ENCODE measurements around the gene ATG5.

ATG5 gene

DNA sequence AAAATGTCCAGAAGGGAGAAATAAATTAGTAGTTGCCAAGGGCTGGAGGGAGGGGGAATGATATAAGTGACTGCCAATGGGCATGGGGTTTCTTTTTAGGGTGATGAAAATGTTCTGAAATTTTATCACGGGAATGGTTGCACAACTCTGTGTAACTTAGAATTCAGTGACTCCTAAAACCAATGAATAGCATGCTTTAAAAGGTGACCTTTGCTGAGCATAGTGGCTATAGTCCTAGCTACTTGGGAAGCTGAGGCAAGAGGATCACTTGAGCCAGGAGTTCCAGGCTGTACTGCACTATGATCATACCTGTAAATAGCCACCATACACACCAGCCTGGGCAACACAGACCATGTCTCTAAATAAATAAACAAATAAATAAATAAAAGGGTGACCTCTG, 109.0 kb downstream of the ATG5 start:
- DNase-seq = no peak

DNA sequence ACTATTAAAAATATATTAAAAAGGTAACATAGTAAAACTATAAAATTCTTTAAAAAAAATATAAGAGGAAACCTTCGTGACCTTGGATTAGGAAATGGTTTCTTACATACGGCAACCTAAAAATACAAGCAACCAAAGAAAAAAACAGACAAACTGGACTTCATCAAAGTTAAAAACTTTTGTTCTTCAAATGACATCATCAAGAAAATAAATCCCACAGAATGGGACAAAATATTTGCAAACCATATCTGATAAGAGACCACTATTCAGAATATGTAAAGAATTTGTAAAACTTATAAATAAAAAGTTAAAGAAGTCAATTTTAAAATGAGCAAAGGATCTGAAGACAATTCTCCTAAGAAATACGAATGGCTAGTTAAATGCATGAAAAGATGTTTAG, 110.0 kb downstream of the ATG5 start:
- DNase-seq = no peak

DNA sequence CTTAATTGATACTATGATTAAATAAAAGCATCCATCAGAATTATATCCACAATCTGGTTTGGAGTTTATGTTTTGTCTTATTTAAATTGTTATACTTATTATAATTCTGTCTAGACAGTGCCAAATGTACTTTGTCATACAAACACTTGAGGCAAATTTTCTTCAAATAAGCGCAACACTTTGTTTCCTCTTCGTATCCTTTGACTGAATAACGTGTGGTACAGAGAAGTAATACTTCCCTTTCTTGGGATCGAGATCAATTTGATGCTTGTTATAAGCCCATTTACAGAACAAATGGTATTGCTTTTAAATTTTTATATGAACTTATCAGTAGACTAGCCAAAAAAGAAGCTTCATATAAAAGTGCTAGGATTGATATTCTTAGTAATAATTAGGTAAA, 111.0 kb downstream of the ATG5 start:
- no peak for DNase-seq

DNA sequence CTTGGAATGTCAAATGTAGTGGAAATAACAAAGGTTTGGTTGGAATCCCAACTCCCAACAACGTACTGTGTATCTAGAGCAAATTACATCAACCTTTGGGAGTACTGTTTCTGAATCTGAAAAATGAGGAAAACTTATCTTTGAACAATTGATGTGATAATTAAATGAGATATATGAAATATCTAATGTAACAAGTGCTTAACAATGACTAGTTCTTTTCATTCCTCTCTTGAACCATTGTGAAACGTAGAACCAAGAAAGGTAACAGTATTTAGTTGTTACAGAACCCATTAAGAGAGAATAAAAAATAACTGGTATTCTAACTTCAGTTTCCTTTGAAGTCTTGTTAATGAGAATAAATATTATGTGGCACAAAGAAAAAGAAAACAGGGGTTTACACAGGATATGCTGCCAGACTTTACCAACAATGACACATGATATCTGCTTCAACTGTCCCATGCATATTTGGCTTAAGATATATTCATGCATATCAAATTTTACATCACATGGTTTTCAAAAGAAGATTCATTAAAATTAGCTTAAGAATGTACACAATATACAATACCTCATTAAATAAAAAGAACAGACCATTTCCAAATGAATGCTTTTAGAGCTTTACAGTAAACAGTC, 111.8 kb downstream of the ATG5 start:
- no peak for DNase-seq

DNA sequence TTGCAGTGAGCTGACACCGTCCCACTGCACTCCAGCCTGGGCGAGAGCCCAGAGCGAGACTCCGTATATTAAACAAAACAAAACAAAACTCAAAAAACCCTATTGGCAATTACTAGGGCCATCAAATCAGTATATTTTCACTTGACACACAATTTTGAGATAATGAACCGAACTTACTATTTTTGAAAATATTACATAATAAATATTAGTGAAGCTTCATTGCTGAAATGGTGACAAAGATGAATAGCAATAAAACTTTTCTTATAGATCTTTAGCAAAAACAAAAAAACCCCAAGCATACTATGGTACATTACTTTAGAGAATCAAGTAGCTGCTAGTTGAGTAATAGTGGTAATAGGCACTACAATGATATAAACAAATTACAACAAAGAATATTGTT, 113.0 kb downstream of the ATG5 start:
- no peak for DNase-seq

DNA sequence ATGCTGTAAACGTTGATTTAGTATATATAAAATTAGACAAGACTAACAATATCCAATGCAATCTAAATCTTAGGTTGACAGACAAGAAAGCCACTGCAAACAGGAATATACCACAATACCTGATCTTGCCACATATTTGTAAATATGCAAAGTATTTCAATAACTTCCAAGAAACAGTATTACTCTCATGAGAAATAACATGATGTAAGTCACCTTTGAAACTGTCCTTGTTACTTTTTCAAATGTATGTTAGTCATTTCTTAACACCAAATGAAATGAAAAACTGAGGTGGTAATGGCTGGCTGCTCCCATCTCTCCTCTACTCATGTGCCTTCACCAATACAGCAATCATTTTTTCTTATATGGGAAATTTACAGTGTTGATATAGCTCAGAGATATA, 118.7 kb downstream of the ATG5 start:
- DNase-seq = no peak

DNA sequence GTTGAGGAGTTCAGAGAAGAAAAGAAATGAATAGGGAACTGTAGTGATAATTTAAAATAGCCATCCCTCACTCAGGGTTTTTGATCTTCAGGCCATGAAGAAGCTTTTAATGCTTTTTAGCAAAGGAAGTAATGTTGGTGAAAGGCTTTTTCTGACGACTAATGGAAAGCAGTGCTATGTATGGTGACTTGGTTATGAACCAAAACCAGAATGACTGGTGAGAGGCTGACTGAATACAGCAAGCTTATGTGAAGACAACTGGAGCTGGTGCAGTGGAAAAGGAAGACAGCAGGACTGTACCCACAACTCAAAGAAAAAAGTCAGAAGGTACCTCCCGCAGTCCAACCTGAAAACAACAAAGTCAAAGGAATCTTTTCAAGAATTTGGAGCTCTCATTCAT, 120.6 kb downstream of the ATG5 start:
- DNase-seq = no peak

DNA sequence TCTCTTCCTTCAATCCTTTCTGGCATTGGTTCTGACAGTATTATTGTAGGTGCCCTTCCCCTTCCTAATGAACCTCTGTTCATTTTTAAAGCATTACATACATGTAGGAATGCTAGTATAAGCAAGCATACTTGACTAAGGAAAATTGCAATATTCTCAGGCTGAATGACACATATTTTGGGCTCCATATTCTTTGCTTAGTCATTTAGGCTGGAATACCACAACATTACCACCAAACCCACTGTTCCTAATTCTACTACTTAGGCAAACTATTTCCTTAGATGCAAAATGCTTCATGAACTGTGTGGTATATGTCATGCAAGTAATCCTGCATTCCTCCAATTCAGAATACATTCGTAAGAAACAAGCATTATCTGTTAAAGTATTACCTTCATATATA, 125.6 kb downstream of the ATG5 start:
- DNase-seq = no peak

DNA sequence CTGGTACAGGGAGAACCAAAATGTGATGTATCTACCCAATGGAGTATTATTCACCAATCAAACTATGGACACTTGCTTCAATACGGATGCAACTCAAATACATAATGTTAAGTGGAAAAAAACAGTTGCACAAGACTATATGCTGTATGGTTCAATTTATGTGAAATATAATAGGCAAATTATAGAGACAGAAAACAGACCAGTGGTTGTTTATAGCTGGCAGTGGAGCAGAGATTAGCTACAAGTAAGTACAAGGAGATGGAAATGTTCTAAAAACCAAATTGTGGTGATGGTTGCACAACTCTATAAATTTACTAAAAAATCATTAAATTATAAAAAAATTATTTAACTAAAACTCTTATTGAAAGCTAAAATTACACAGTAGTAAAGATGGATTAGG, 126.2 kb downstream of the ATG5 start:
- DNase-seq = no peak

DNA sequence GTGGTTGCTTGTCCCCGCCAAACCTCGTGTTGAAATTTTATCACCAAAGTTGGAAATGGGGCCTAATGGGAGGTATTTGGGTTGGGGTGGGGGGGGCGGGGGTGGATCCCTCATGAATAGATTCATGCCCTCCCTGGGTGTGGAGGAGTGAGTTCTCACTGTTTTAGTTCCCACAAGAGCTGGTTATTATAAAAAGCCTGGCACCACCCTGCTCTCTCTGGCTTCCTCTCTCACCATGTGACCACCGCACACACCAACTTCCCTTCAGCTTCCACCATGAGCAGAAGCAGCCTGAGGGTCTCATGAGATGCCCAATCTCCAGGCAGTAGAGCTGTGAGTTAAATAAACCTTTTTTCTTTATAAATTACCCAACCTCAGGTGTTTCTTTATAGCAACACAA, 128.1 kb downstream of the ATG5 start:
- no peak for DNase-seq

DNA sequence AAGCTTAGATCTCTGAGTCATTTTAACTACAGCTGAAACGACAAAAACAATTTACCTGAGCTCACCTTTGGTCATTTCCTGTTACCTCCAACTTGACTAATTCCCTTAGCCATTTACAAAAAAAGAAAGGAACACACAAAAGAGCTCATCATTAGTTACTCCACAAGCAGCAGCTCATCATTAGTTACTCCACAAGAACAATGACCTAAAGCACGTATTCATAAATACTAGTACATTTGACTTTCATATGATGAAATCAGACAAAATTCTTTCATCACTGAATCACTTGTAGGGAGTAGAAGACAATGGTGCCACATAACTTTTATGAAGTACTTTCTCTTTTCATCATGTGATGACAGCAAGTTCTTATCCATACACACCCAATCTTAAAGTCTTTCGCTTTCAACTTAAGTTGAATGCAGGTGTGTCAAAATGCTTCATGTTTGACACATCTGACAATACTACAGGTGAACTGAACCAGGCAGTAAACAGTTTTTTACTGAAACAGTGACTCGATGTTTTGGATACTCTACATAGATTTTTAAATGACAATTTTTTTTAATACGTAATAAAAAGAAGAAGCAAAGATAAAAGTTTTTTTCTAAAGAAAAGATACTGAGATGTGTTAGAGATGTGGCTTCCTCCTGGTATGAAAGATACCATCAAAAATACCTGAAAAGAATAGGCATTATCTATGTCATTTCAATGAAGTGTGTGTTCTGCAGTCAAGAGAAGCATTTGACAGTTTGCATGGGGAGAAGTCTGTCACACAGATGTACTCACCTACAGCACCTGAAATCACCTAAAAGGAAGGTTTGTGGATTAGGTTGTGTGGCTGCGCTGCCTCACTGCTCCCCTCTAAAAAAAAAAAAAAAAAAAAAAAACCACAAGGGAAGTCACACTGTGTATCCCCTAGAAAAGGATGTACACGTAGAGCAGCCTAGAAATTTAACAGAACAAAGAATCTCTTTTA, 130.3 kb downstream of the ATG5 start:
- DNase-seq = no peak

DNA sequence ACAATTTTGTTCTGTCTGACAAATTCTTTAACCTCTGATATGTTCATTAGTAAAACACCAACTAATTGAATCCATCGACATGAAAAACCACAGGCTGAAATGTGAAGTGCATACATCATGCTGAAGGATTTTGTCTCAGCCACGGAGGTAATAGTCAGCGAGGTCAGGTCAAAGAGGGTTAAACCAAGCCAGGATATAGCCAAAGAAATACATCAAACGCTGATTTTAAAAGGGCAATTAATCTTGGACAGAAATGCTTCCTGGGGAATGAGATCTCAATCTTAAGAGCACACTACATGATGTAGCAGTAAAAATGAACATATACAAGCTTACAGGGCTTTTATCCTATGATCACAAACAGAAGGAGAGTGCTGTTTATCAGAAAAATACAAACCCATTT, 132.7 kb downstream of the ATG5 start:
- no peak for DNase-seq

DNA sequence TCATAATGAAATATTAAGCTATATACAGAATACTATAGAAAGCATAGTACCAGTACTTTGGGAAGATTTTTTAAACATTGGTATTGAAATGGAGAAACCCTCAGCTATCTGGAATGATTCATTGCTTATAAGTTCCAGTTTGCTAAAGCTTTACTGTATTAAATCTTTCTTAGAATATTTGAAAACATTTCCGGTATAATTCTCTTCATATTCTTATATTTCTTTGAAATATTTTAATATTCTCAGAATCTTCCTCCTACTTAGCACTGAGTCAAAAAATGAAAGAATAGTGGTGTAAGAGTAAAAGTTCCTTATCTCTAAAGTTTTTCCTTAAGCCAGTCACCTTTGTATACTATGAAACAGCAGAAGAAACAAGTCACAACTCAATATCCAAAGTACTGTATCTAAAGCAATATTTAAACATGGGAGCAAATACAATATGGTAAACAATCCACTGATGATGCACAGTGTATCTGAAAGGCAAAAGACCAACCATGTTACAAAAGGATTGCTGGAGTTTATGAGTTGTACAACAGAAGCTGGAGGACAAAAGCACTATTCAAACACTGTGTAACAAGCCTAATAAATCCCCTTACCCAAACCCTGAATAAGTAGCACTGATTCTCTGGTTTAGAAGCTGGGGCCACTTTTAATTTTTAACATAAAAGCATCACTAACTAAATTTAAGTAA, 137.3 kb downstream of the ATG5 start:
- no peak for DNase-seq

DNA sequence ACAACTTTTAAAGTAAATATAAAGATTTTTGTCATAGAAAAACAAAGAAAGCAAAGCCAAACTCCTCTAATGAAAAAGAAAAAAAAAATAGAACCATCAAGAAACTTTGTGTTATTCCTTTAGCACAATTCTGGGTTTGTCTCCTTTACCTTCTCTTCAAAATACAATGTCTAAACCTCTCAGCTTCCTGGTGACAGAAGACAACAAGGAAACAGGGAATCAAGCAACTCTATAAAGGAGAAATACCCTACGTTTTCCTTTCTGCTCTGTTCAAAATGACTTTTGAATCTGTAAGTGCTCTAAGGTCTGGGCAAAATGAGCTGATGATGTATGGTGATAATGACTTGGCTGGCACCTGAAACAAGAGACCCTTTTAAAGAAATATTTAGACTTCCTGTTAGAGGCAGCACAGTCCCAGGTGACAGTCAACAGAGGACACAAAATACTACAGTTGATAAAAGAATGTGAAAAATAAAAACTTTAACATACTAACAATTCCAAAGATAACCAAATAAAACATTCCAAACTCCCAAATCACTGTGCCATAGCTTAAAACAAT, 138.1 kb downstream of the ATG5 start:
- DNase-seq = no peak

DNA sequence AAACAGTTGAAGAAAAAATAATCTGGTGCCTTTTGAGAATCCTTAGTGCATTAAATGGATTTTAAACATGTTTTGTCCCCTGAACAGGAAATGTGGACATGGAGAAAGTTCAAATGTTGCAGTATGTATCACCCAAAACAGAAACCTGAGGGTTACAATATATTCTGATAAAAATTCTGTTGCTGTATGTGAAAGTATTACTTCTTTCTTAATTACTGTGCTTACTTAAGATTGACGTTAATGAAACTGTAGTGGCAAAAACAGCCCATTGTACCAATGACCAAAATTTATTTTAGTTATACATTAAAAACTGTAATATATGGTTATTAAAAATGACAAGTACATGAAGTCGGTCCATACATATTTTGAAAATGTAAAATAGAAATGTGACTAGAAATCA, 138.8 kb downstream of the ATG5 start:
- no peak for DNase-seq

DNA sequence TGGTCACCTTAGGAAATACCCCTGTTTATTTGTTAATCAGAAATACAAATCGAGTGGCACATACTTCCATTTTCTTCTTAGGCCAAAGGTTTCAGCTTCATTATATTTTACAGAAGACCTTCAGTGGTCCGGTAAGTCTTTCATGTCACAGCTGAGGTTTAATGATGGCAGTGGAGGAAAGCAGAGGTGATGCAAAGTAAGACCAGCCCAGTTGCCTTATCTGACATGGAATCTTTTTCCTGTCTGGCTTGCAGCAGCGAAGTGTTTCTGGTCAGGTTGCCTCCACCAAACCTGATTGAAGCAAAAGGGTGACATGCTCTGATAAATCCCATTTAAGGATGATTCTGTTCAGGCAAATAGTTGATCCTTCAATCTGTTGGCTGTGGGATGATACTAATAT, 139.4 kb downstream of the ATG5 start:
- no peak for DNase-seq

DNA sequence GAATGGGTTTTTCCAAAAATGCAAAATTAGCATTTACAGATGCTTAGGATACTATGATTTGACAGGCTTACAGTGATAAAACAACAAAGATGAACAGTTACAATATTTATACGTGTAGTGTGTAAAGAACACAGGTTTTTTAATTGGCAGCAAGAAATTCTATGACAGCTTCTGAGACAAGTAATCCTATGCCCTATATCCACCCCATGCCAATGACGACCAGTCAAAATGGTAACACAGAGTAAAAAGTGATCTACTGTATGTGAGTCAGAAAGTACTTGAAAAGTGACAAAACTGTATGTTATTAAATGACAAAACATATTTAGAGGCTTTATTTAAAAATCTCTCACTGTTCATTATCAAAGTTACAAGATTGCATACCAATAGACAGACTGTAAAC, 139.9 kb downstream of the ATG5 start:
- DNase-seq = no peak

DNA sequence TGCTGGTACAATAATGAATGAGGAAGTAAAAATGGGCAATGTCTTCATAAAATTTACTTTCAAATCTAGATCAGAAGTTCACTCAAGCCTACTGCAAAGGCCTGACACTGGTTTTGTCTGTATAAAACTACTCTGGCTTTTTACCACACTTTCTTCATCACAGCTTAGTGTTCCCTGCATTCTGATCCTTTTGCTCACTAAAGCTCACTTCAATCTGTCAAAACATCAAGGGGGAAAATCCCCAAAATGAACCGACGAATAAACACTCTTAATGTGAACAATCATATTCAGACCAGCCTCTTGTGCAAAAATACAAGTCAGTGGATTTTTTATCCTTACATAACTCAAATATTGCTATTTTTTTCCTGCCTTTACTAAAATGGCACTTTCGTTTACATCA, 140.9 kb downstream of the ATG5 start:
- DNase-seq = no peak

DNA sequence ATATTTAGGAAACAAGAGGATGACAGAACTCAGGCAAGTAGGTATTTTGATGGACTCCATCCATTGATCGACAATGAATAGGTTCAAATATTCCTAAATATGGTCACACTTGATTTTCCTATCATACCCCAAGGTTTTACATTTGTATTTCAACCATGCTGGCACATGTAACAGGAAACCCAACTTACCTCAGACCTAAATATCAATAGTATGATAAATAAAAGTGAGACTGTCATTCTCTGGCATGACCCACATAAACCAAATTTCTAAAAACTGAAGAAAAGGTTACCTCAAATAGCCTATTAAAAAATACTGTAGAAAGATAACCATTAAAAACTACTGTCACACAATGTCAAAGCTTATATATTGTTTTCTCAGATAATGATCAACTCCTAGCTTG, 142.1 kb downstream of the ATG5 start:
- DNase-seq = no peak

DNA sequence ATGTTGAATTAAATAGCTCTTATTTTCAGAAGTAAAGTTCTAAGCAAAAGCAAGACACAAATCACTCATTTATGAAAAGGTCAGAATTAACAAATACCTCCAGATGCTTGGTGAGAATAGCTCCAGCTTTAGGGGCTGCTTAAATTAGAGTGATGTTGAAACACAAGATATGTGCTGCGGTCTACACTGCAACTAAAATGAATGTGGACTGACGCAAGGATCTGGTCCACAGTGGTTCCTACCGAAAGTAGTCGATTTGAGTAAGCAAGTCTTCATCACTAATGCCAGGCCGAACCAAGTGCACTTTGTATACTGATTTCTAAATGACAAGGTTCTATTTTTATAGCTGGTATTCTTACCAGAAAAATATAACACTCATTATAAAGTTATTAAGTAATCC, 143.1 kb downstream of the ATG5 start:
- no peak for DNase-seq

DNA sequence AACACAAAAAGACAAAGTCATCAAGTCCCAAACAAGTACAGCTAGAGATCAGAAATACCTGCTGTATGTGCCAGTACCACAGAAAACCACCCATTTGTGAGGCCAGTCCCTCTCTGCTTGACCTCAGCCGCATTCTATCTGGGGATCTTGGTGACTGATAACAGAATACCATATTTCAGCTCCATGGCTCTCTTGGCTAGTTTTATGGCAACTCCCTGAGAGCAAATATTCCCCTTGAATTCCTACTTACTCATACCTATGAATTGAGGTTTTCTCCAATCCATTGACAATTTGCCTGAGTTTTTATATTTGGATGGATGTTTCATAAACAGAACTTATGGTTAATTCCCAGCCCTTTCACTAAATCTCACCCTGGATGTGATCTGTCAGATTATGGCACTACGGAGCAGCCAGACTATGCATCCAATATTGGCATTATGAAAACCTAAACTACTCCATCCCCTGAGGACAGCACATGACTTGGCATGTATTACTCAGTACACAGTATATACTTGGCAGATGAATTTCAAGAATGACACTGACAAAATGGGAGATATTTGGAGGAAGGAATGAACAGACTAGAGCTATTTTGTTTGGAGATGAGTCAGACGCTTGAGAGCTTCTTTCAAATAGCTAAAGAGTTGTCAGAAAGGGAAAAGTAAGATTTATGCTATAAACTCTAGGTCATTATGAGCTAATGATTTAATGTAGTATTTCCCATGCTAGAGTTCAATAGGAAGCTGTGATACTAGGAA, 143.7 kb downstream of the ATG5 start:
- DNase-seq = no peak

DNA sequence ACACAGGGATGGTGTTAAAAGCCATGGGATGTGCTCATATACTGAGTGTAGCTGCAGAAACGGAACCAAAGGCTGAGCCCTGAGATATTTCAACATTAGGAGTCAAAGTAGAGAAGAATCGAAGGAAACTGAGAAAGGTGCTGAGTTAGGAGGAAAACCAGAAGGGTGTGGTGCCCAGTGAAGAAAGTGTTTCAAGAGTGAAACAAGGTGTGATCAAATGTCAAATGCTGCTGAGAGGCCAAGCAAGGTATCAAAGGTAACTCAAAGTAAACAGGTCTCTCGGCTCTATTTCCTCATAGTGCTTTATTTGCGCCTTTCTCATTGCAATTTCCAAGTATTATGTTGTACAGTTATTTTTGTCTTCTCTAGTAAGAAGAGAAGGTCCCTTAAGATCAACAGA, 145.4 kb downstream of the ATG5 start:
- DNase-seq = no peak

DNA sequence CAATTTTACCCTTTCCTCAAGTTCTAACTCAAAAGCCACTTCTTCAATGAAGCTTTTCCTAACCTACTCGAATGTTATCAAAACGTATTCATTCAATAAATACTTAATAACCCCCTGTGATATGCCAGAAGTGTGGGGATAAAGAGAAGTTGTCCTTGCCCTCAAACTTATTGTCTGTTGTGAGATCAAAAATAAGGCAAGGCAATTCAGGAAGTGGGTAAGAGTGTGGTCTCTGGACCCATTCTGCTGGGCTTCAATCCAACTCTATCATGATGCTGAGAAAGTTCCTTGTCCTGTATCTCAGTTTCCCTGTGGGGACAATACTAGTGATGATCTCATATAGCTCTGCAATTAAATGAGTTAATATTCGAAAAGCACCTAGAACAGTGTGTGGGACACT, 146.7 kb downstream of the ATG5 start:
- DNase-seq = no peak
